ENCODE data around the gene CCAR1. TPM values are rescaled to one million over a fixed set of nuclear protein-coding genes. Genes with fewer than 3 reads are reported as not detected.

Gene CCAR1
- polyA plus RNA-seq, 2 of the 4 experiments (the other 2 are of a cell fraction), result 98.8 to 107 TPM

- Histone ChIP-seq H3K9me3 (no peaks in the 10 kb centered on the region), H3K4me2 (no peak overlapping the region), H3K4me1 (peaks cover 2% of the 10 kb centered on the region; the same call in 2 of the 3 replicates), H3K27ac (no peak overlapping the region), H3K4me3 (no peak overlapping the region)
- 55% methylated on average over 3 of the region's 3 CpGs for WGBS (ENCODE audit: missing lambda C conversion rate)
- ChIA-PET CTCF (interaction anchor here (0.7 kb wide), 1 partner anchor 680 kb away, joined by 3 read pairs; no protein-coding TSS in a partner anchor), POLR2A (no interaction called here)
- TF ChIP-seq CBX8 (IDR thresholded peaks at IDR 0.05) (no peak), FOXS1 (CRISPR knock-in tag; IDR thresholded peaks at IDR 0.05) (no peak), EP300 (IDR thresholded peaks at IDR 0.05) (no peak), EHMT2 (IDR thresholded peaks at IDR 0.05; ENCODE audit: low read depth) (no peak), CTCF (IDR thresholded peaks at IDR 0.05) (no peak), ZC3H11A (IDR thresholded peaks at IDR 0.05) (no peak), HEYL (CRISPR knock-in tag; IDR thresholded peaks at IDR 0.05) (no peak), NPAS2 (CRISPR knock-in tag; IDR thresholded peaks at IDR 0.05; ENCODE audit: borderline replicate concordance) (no peak), SREBF2 (IDR thresholded peaks at IDR 0.05) (no peak), MYC (IDR thresholded peaks at IDR 0.05; ENCODE audit: borderline replicate concordance, low read length) (no peak), NFE2L2 (conservative IDR thresholded peaks at IDR 0.05; ENCODE audit: low read length) (no peak), ESRRA (IDR thresholded peaks at IDR 0.05; ENCODE audit: borderline replicate concordance, low read length) (no peak)
- TF ChIP-seq, protein P1, sequence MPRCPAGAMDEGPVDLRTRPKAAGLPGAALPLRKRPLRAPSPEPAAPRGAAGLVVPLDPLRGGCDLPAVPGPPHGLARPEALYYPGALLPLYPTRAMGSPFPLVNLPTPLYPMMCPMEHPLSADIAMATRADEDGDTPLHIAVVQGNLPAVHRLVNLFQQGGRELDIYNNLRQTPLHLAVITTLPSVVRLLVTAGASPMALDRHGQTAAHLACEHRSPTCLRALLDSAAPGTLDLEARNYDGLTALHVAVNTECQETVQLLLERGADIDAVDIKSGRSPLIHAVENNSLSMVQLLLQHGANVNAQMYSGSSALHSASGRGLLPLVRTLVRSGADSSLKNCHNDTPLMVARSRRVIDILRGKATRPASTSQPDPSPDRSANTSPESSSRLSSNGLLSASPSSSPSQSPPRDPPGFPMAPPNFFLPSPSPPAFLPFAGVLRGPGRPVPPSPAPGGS (IDR thresholded peaks at IDR 0.05), result no peak
- TF ChIP-seq, protein P2, sequence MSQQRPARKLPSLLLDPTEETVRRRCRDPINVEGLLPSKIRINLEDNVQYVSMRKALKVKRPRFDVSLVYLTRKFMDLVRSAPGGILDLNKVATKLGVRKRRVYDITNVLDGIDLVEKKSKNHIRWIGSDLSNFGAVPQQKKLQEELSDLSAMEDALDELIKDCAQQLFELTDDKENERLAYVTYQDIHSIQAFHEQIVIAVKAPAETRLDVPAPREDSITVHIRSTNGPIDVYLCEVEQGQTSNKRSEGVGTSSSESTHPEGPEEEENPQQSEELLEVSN (IDR thresholded peaks at IDR 0.05; ENCODE audit: borderline replicate concordance, low read depth), result no peak
- ATAC-seq, result no peak
- no peak for FAIRE-seq
- DNase-seq (ENCODE audit: low read depth in 1 of 2, low spot score in 1 of 2), result no peak
Measured at GRCh38 chr10:68717435-68717834, 3.6 kb upstream of the CCAR1 start.

- Histone ChIP-seq H3K4me3 (peak overlapping the region; percentile 99), H3K9me3 (no peaks in the 10 kb centered on the region), H3K4me1 (peaks cover 7% of the 10 kb centered on the region; the same call in 2 of the 3 replicates), H3K27ac (peak overlapping the region; percentile 98 to 99), H3K4me2 (peak overlapping the region; percentile 85)
- no peak for FAIRE-seq
- ATAC-seq, result peak in 1 of 2 experiments; percentile 58; a peak in 4 of 6 replicates
- POLR2A ChIA-PET, result interaction anchor here (0.6 to 1.5 kb wide), 6 partner anchors 8 to 844 kb away, joined by 3 to 5 read pairs (median 3); partner anchors contain the start of genes DNA2 and HNRNPH3
- CTCF ChIA-PET, result interaction anchor here (0.6 kb wide), 2 partner anchors 61 to 91 kb away, joined by 3 to 4 read pairs; no protein-coding TSS in a partner anchor
- no peak for TF ChIP-seq RARB (CRISPR knock-in tag; IDR thresholded peaks at IDR 0.05)
- peak; percentile 11; the same call in 1 of the 2 replicates for TF ChIP-seq TP53 (CRISPR knock-in tag; IDR thresholded peaks at IDR 0.05)
- DNase-seq (ENCODE audit: low read depth in 1 of 2, low spot score in 1 of 2), result peak in 1 of 2 experiments; percentile 14
- WGBS (ENCODE audit: missing lambda C conversion rate), result 4% methylated on average over 23 of the region's 27 CpGs
Measured at GRCh38 chr10:68721673-68722335, 765 bp downstream of the CCAR1 start.

DNA sequence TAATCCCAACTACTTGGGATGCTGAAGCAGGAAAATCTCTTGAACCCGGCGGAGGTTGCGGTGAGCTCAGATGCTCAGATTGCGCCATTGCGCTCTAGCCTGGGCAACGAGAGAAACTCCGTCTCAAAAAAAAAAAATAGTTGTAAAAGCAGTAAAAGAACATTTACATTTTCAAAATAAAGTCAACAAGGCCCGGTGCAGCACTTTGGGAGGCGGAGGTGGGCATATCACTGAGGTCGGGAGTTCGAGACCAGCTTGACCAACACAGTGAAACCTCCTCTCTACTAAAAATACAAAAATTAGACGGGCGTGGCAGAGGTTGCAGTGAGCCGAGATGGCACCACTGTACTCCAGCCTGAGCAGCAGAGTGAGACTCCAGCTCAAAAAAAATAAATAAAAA lies 4.0 kb downstream of the CCAR1 start:
- TF ChIP-seq TP53 (CRISPR knock-in tag; IDR thresholded peaks at IDR 0.05) (no peak), CEBPB (IDR thresholded peaks at IDR 0.05) (0 out of 4 replicates have a peak, but pooled peaks of 1 of the 2 experiments have one; percentile 12)
- FAIRE-seq, result no peak
- H3K4me3 ChIP-seq, result no peak overlapping the region
- 92% methylated on average over 14 of the region's 14 CpGs for WGBS (ENCODE audit: missing lambda C conversion rate)
- peaks cover 7% of the 10 kb centered on the region; the same call in 2 of the 3 replicates for H3K4me1 ChIP-seq
- no peak overlapping the region for H3K27ac ChIP-seq
- CTCF ChIA-PET, result interaction anchor here (0.6 to 1.5 kb wide), 3 partner anchors 137 to 337 kb away, joined by 3 to 5 read pairs (median 4); no protein-coding TSS in a partner anchor
- H3K9me3 ChIP-seq, result no peaks in the 10 kb centered on the region
- no peak overlapping the region for H3K4me2 ChIP-seq
- no peak for ATAC-seq
- DNase-seq (ENCODE audit: low read depth in 1 of 2, low spot score in 1 of 2), result no peak
- POLR2A ChIA-PET, result no interaction called here

All from A549 (cell line).